Measurements from ENCODE around the gene OSBP.

GRCh38 chr11:59643390-59643789 is 27.8 kb upstream of the OSBP start:
- no peak for TF ChIP-seq CTCF (conservative IDR thresholded peaks at IDR 0.05)
- TF ChIP-seq EZH2 (IDR thresholded peaks at IDR 0.05; ENCODE audit: low read depth): no peak
